Activated CD8-positive, alpha-beta memory T cell treated with anti-CD3 and anti-CD28 coated beads for 48 hours (primary cell): Measurements from ENCODE around the gene AXIN1.
"Not testable (repeated sequence)": the region's sequence is repeated elsewhere in the genome, so short reads cannot be mapped to it uniquely, and the experiment has no call there.

ENCODE experiments used
- DNase-seq, 3 experiments: peaks; one replicate each; pipeline ENCODE4 v3.0.0-alpha.2; 2020; ENCODE audit warnings: low read depth in 2 of 3, low spot score in 2 of 3

AXIN1 gene

DNA sequence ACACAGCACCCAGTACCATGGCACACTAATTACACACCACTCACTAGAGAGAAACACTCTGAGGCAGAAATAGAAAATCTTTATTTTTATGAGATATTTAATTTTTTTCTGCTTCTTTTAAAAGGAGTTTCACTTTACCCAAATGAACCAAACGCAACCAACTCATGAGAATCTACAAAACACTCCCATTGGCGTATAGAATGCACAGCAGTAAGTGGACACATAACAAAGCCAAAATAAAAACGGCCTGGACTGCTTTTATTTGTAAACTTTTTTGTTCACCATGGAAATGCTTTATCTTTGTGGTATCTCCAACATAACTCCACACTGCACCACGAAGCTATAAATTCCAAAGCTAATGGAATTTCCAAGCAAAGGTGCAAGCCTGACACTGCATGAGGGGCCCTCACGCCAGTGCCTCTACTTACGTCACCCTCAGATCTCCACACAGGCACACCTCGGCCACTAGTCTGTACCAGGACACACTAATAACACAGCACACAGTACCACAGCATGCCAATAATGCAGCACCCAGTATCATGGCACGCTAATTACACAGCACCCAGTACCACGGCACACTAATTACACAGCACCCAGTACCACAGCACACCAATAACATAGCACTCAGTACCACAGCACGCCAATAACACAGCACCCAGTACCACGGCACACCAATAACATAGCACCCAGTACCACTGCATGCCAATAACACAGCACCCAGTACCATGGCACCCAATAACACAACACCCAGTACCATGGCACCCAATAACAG is 17.5 kb downstream of the AXIN1 start:
- DNase-seq = not testable (repeated sequence)

DNA sequence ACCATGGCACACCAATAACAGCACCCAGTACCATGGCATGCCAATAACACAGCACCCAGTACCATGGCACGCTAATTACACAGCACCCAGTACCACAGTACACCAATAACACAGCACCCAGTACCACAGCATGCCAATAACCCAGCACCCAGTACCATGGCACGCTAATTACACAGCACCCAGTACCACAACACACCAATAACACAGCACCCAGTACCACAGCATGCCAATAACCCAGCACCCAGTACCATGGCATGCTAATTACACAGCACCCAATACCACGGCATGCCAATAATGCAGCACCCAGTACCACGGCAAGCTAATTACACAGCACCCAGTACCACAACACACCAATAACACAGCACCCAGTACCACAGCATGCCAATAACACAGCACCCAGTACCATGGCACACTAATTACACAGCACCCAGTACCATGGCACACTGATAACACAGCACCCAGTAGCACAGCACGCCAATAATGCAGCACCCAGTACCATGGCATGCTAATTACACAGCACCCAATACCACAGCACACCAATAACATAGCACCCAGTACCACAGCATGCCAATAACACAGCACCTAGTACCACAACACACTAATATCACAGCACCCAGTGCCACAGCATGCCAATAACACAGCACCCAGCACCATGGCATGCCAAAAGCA is 18.2 kb downstream of the AXIN1 start:
- not testable (repeated sequence) for DNase-seq

DNA sequence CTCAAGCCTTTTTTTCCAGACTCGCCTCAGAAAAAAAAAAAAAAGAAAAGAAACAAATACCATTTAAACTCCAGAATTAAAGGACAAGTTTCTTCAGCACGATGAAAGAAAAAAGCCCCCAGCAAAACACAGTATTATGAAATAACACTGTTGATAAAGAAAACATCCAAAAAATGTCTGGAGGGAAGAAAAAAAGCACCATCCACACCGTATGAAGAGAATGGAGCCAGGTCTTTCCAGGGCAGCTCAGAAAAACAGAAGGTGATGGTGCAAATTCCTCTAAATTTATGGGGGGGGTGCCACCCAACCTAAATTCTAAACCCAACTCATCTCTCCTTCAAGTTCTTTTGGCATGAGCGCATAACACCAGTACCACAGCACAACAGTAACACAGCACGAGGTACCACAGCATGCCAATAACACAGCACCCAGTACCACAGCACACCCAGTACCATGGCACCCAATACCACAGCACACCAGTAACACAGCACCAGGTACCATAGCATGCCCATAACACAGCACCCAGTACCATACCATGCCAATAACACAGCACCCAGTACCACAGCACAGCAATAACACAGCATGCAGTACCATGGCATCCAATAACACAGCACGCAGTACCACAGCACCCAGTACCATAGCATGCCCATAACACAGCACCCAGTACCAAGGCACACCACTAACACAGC is 19.0 kb downstream of the AXIN1 start:
- DNase-seq = no peak

DNA sequence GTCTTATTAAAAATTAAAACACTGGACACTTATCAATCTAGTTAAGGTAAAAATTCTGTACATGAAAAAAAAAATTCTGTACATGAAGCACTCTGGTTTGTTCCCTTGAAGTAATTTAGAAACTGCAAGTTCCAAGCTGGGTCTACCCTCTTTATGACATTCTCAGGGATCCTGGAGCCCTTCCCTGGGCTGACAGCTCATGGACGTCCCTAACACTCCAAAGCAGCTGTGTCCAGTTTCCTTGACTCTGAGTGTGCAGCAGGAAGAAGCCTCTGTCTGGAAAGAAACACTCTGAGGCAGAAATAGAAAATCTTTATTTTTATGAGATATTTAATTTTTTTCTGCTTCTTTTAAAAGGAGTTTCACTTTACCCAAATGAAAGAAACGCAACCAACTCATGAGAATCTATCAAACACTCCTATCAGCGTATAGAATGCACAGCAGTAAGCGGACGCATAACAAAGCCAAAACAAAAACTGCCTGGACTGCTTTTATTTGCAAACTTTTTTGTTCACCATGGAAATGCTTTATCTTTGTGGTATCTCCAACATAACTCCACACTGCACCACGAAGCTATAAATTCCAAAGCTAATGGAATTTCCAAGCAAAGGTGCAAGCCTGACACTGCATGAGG is 21.2 kb downstream of the AXIN1 start:
- DNase-seq = not testable (repeated sequence)

DNA sequence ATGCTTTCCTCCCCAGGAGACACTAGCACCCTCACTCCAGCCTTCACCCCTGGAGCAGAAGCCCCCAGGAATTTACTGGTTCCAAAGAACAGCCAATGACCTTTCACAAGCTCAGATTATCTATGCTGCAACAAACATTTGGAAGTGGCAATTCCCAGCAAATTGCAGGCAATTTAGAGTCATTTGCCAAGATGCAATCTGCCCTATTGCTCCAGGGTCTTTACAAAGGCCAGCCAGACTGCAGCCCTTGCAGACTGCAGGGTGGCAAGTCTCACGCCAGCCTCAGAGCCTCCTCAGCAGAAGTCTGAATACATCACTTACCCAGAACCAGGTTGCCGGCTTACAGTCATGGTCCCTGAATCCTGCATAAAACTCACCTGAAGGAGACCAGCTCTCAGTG is 21.8 kb downstream of the AXIN1 start:
- no peak for DNase-seq

DNA sequence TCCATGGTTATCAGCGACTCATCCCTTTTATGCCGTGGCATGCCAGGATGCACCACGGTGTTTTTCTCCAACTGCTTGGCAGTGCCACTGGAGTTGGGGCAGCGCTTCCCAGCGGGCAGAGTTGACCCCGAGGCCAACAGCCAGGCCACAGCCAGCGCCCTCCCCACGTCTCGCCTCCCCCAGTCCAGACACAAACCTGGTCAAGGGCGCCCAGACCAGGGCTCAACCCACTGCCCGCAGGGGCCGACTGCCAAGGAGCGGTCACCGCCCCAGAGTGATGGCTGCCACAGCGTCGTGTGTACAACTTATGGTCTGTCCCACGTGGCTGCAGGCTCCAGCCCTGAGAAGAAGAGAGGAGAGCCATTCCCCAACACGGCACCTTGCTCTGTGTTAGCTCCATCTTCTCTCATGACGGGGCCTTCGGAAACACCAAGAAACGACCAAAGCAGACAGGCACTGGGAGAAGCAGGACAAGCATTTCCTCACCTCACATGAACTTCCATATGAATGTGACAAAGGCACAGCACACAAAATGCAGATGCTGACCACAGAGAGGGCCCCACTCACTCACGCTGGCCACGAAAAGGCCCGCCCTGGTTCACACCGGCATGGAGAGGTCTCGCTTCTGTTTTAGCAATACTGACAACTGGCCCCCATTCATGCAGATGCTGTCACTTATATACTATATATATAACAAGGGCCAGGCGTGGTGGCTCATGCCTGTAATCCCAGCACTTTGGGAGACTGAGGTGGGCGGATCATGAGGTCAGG is 27.0 kb downstream of the AXIN1 start:
- no peak for DNase-seq

DNA sequence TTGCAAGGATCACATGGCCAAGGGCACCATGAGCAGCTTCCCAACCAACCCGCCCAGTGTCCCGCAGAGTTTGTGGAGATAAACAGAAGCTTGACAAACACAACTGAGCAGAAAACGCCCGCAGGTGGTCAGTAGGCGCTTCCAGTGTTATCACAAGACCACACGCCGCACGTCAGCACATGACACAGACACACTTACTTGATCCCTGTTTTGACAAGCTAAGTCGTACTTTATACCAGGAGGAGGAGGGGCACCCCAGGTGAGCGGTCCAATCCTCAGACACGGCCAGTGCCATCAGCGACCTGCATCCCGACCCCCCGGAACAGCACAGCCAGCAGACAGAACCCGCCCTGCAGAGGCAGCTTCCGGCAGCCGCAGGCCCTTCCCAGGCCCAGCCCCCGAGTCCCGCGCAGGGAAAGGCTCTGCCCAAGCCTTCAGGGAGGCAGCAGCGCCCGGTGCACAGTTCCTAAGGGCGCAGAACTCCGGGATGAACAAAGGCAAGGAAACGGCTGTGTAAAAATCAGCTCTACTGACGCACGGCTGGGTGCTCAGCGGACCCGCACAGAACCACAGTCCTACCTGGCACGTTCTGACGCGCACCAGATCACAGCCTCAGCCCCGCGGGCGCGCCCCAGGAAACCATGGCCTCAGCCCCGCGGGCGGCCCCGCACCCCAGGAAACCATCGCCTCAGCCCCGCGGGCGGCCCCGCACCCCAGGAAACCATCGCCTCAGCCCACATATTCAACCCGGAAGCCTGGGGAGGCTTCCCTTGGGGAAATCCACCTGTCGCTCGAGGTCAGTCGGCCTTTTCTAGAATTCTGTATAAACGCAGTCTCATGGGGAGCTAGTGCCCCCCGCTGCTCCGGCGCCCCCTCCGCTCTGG is 27.8 kb downstream of the AXIN1 start:
- peak in 1 of 3 experiments; percentile 32 for DNase-seq

DNA sequence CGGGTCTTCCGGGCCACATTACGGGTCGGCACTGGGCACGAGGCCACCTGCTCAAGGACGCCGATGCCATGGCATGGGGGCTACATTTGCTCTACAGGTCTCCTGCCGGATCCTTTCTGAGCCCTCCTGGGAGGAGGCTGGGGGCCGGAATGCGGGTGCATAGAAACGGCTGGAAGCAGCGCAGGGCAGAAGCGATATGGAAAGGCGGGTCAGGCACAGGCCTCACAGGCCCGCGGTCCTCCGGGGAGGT is 28.4 kb downstream of the AXIN1 start:
- no peak for DNase-seq

DNA sequence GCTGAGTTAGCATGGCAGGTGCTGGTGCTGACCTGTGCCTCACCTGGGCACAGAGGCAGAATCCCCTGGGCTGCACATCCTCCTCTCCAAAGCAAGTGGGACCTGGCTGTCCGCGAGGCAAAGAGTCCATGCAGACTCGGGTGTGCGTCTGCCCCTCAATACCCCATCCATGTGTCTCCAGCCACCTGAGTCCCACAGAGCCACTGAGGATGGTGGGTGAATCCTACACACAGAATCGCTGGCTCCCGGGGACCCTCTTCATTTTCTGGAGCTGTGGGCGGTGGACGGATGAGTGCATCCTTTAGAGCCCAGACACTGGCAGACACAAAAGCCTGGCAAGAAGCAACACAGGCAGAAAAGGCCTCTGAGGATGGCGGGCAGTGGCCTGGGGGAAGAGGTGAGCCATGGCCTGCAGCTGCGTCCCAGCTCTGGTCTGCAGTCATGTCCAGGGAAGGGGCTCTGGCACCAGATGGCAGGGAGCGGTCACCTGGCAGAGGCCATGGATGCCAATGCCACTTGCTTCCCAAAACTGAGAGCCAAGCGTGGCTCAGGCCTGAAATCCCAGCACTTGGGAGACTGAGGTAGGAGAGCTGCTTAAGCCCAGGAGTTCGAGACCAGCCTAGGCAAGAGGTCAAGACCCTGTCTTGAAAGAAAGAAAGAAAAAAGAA is 29.9 kb downstream of the AXIN1 start:
- DNase-seq = no peak

DNA sequence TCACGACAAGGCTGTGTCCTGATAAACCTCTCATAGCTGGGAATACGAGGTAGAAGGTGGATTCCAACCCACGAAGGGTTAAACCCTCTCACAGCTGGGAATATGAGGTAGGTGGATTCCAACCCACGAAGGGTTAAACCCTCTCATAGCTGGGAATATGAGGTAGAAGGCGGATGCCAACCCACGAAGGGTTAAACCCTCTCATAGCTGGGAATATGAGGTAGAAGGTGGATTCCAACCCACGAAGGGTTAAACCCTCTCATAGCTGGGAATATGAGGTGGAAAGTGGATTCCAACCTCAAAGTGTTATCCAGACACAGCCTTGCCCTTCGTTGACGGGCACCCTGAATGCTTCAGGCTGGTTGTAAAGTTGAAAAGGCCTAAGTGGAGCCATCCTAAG is 31.0 kb downstream of the AXIN1 start:
- DNase-seq = no peak

DNA sequence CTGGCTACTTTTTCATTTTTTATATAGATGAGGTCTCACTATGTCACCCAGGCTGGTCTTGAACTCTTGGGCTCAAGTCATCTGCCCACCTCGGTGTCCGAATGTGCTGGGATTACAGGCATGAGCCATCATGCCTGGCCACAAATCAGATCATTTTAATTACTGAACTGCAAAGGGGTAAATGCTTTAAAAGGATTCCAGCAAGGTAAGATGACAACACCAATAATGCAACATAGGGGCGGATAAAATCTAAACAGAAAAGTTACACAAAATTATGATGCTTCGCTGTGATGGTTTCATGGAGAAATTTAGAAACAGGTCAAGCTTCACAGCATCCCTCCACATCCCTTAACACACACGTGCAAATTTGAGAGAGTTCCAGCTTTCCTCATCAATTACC is 32.3 kb downstream of the AXIN1 start:
- DNase-seq = no peak

DNA sequence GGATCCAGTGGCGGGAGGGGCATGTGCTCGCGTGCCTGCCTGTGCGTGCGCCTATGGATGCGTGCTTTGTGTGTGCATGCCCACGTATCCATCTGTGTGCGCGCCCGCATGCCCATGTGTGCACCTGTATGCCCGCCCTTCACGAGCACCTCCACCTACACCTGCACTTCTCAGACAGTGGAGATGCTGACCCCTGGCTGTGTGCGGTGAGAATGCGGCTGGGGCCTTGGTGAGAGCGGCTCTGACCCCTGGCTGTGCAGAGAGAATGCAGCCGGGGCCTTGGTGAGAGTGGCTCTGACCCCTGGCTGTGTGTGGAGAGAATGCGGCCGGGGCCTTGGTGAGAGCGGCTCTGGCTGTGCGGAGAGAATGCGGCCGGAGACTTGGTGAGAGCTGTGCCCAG is 33.9 kb downstream of the AXIN1 start:
- no peak for DNase-seq

DNA sequence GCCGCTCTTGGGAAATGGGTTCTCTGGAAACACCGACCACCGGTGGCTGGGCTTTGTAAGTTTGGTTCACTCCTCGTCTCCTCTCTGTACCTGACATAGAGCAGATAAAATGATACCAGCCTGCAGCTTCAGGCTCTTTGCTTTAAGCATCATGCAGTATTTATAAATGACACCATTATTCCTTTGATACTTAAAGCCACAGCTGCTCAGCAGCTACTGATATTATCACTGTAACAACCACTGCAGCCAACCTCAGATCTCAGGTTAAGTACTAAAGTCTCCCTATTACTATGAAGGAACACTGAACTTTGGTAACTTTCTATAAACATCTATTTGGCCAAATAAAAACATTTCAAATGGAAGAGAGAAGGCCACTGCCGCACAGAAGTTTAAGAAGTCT is 34.9 kb downstream of the AXIN1 start:
- DNase-seq = no peak

DNA sequence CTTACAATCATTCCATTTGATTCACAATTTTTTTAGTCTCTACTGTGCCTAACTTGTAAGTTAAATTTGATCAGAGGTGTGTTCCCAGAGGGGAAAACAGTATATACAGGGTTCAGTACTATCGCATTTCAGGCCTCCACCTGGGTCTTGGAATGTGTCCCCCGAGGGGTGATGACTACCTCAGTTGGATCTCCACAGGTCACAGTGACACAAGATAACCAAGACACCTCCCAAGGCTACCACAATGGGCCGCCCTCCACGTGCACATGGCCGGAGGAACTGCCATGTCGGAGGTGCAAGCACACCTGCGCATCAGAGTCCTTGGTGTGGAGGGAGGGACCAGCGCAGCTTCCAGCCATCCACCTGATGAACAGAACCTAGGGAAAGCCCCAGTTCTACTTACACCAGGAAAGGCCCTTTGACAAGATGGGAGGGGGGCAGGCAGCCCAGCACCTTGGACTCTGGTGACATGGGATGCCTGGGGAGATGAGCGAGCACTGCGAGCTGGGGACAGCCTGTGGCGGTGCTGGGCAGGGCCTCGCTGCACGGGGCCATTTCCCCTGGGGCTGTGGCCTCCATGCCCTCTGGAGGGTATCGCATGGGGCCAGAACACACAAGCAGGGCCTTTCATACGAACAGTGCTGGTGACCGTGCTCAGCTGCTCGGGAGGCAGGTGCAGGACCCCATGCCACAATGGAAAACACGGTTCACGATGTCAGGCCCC is 35.6 kb downstream of the AXIN1 start:
- DNase-seq = no peak

DNA sequence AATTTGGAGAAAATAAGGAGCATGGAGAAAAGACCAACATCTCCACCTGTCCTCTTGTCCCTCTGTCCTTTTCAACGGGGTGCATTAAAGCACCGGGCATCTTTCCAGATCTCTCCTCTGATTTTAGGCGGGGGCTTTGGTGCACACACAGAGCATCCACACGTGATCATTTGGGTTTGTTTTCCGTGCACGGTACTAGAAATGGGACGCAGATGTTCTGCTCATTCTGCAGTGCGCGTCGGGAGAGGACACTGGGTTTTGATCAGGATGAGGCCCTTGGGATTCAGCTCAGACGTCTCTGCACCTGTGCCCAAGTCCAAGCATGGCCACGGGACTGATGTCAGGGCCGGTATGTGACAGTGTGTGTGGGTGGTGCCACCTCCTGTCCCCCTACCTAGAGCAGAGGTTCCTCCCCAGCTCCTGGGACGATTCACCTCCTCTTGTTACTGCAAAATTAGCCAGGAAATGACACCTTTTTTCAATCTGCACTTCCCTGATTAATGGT is 37.7 kb downstream of the AXIN1 start:
- no peak for DNase-seq

DNA sequence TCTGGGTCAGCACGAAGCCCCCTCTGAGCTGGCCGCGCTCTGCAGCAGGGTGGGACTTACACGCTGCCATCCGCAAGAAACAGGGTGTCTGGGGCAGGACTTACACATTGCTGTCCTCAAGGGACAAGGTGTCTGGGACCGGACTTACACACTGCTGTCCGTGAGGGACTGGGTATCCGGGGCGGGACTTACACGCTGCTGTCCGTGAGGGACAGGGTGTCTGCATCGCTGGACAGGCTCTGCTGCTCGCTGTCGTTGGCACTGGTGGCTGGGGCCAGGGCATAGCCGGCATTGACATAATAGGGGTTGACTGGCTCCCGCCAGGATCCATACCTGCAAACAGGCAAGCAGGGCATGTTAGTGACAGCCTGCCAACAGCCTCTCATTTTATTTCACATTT is 38.2 kb downstream of the AXIN1 start:
- no peak for DNase-seq

DNA sequence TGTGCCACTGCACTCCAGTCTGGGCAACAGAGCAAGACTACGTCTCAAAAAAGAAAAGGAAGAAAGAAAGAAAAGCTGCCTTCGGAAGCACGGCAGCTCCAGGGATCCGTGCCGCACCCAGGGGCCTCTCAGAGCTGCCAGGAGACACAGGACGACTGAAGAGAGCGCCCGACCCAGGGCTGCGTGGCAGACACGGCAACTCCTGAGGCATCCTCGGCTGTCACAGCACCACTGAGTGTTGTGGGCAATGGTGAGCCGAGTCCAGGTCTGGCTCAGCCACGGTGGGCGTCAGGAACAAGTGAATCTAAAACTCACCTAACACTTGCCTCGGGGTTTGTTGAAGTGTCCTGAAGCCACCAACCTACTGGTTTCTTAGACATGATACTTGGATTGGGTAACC is 40.8 kb downstream of the AXIN1 start:
- DNase-seq = no peak

DNA sequence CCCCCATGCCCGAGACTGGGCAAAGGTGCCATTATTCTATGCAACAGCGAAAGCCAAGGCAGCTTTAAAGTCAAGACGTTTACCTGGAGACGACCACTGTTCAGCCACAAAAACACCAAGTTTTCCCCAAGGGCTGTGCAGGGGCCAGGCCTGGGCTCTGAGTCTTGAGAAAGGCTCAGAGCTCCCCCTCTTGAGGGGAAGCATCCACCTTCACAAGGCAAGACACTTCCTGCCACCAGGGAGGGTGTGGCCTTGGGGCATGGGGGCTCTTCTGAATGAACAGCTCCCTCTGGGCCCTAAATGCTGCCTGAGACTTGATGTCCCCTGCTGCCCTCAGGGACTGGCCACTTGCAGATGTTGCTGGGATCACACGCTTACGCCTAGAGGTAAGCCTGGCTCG is 43.0 kb downstream of the AXIN1 start:
- no peak for DNase-seq

DNA sequence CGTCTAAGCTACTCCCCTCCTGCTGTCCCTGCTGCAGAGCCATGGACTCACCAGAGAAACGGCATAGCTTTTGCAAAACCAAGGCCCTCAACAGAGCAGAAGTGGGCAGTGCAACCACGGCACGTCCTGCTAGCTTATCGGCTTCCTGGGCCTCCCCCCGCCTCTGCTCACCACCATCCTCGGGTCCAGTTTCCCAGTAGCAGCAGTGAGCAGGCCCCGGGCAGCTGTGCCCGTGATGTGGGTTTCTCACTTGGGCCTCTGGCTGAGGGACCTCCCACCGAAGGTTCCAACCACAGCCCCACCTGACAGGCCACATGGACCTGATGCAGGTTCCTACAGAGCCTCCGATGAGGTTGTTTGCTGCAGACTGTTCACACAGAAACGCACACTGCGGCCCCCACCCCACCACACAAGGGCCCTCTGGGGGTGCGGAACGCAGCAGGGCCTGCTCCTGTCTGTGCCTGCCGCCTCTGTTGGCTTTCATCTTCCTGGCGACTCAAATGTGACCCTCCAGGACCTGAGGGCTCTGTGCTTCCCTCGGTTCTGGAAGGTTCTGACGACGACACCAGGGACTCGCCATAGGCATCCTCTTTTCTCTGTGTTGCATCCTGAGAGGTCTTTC is 44.7 kb downstream of the AXIN1 start:
- DNase-seq = no peak
